Lower lobe of right lung (tissue), 2 donors: ENCODE data around the gene YAP1. TPM values are rescaled to one million over a fixed set of nuclear protein-coding genes. Genes with fewer than 3 reads are reported as not detected.

Experiments used
- ATAC-seq, 2 donors: fragments of 200-7000 bp; cut with Tn5 transposase; one replicate each; pipeline ENCODE4 v1.9.1; 2020 to 2022; ENCODE audit warnings: mild to moderate bottlenecking in 2 of 2, moderate library complexity in 2 of 2
- DNase-seq: peaks from one replicate; pipeline ENCODE4 v3.0.0-alpha.2; 2020
- H3K27ac ChIP-seq: fragments of 200-600 bp; one replicate; pipeline ENCODE4 v1.8.0; 2022
- H3K27me3 ChIP-seq: fragments of 200-600 bp; one replicate; pipeline ENCODE4 v1.8.0; 2022; ENCODE audit warnings: low read depth
- H3K36me3 ChIP-seq: fragments of 200-600 bp; one replicate; pipeline ENCODE4 v1.8.0; 2022; ENCODE audit warnings: mild to moderate bottlenecking
- H3K4me1 ChIP-seq: fragments of 200-600 bp; one replicate; pipeline ENCODE4 v1.8.0; 2022
- H3K4me3 ChIP-seq: fragments of 200-600 bp; one replicate; pipeline ENCODE4 v1.8.0; 2022; ENCODE audit warnings: mild to moderate bottlenecking
- H3K9me3 ChIP-seq: fragments of 200-600 bp; one replicate; pipeline ENCODE4 v1.8.0; 2022
- intact Hi-C: fragments of 100-400 bp; cut with DNase I; formaldehyde crosslinking; loops from one replicate; pipeline ENCODE4 v1.11.0; 2022
- total RNA-seq: library from RNA; stranded (reverse); fragmentation: NEBNext Ultra II Directional; extraction: Animal tissue kit (Norgen Biotek cat#: 25700); gene quantifications from one replicate; pipeline ENCODE4 v1.2.1, GENCODE V29; 2021
- TF ChIP-seq, protein P1 (sequence below): fragments of 200-600 bp; IDR thresholded peaks from one replicate; pipeline ENCODE4 v1.8.0; 2022; ENCODE audit warnings: antibody characterized with exemption, mild to moderate bottlenecking
- donor health status: DM: no; HTN: yes; CAD: no; lungs with severe emphysema.

The YAP1 gene
- total RNA-seq, 1 donor from 2014 or later: 105 TPM

DNA sequence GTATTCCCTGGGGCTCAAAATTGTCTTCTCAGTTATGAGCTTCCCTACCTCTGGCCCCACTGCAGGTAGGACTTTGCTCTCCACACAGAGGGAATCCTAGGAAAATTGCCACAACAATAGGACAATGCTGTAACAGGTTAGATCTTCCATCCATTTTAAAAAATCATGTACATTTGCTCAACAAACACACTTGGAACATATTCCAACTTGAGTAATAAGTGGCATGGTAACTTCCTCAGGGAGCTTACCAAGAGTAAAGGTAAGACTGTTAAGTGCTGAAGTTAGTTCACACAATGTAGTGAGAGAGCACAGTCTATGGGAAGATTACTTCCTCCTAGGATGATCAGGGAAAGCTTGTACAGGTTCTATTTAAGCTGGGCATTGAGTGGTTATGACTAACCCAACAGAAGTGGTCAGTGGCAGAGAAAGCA, 128.2 kb downstream of the YAP1 start:
- DNase-seq: no peak

DNA sequence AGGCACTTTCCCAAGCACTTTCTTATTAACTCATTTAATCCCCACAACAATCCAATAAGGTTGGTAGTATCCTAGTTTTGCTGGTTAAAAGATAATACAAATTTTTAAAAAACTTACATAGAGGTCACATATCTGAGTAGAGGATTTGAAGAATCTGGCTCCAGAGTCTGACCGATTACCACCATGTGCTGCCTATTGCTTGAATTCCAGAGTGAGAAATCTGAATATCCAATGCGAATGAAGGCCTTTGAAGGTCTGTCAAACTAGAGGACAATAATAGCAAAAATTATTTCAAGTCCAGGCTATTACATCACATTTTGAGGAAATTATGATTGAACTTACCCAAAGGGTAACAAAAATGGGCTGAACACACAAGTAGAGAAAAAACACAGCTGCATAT, 129.2 kb downstream of the YAP1 start:
- H3K4me1 ChIP-seq: peaks cover 14% of the 10 kb centered on the region
- TF ChIP-seq, protein P1, sequence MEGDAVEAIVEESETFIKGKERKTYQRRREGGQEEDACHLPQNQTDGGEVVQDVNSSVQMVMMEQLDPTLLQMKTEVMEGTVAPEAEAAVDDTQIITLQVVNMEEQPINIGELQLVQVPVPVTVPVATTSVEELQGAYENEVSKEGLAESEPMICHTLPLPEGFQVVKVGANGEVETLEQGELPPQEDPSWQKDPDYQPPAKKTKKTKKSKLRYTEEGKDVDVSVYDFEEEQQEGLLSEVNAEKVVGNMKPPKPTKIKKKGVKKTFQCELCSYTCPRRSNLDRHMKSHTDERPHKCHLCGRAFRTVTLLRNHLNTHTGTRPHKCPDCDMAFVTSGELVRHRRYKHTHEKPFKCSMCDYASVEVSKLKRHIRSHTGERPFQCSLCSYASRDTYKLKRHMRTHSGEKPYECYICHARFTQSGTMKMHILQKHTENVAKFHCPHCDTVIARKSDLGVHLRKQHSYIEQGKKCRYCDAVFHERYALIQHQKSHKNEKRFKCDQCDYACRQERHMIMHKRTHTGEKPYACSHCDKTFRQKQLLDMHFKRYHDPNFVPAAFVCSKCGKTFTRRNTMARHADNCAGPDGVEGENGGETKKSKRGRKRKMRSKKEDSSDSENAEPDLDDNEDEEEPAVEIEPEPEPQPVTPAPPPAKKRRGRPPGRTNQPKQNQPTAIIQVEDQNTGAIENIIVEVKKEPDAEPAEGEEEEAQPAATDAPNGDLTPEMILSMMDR: no peak
- DNase-seq (no peak), ATAC-seq (no peak)
- no peaks in the 10 kb centered on the region for H3K9me3 ChIP-seq
- intact Hi-C loops: no loop called here
- H3K27ac ChIP-seq: no peak overlapping the region
- no peaks in the 10 kb centered on the region for H3K27me3 ChIP-seq
- H3K36me3 ChIP-seq: no peaks in the 10 kb centered on the region
- no peak overlapping the region for H3K4me3 ChIP-seq

More for the DNA sequence above, 128.2 kb downstream of the YAP1 start:
- peaks cover 8% of the 10 kb centered on the region for H3K36me3 ChIP-seq
- H3K9me3 ChIP-seq: no peaks in the 10 kb centered on the region
- TF ChIP-seq, protein P1: no peak
- H3K27me3 ChIP-seq: no peaks in the 10 kb centered on the region
- peaks cover 14% of the 10 kb centered on the region for H3K4me1 ChIP-seq
- peak; percentile 41 to 44 for ATAC-seq
- intact Hi-C loops: no loop called here
- H3K27ac ChIP-seq: no peak overlapping the region
- no peak overlapping the region for H3K4me3 ChIP-seq

DNA sequence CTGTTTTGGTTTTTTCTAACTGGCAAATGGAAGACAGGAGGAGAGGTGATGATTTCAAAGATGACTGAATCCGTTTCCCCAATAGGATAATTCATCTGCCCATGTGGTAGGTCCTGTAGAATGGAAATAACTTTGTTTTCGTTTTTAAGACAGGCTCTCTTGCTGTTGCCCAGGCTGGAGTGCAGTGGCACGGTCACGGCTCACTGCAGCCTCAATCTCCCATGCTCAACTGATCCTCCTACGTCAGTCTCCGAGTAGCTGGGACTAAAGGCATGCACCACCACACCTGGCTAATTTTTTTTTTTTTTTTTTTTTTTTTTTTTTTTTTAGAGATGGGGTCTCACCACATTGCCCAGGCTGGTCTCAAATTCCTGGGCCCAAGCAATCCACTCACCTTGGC, 129.7 kb downstream of the YAP1 start:
- H3K27me3 ChIP-seq: no peaks in the 10 kb centered on the region
- intact Hi-C loops: no loop called here
- peaks cover 14% of the 10 kb centered on the region for H3K4me1 ChIP-seq
- H3K36me3 ChIP-seq: no peaks in the 10 kb centered on the region
- H3K27ac ChIP-seq: no peak overlapping the region
- TF ChIP-seq, protein P1: no peak
- no peaks in the 10 kb centered on the region for H3K9me3 ChIP-seq
- ATAC-seq (no peak), DNase-seq (no peak)
- no peak overlapping the region for H3K4me3 ChIP-seq

DNA sequence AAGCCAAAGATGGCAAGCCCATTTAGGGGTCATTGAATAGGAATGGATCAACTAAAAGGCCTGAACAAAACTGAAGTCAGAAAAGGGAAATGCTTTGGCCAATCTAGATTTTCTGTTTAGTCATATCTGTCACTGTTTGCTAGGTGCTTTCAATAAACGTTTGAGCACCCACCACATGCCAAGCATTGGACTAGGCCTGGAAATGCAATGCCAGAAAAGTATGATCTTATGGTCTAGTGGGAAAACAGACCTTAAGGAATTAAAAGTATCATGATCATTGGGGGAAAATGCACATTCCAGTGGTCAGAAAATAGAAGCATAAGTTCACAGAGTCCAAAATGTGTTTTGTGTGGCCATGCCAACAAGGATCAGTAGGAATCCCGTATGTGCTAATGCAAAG, 130.3 kb downstream of the YAP1 start:
- H3K9me3 ChIP-seq: no peaks in the 10 kb centered on the region
- no peak overlapping the region for H3K27ac ChIP-seq
- H3K36me3 ChIP-seq: no peaks in the 10 kb centered on the region
- ATAC-seq: no peak
- no peaks in the 10 kb centered on the region for H3K27me3 ChIP-seq
- no peak for DNase-seq
- no peak overlapping the region for H3K4me3 ChIP-seq
- intact Hi-C loops: no loop called here
- H3K4me1 ChIP-seq: peaks cover 14% of the 10 kb centered on the region
- TF ChIP-seq, protein P1: no peak

DNA sequence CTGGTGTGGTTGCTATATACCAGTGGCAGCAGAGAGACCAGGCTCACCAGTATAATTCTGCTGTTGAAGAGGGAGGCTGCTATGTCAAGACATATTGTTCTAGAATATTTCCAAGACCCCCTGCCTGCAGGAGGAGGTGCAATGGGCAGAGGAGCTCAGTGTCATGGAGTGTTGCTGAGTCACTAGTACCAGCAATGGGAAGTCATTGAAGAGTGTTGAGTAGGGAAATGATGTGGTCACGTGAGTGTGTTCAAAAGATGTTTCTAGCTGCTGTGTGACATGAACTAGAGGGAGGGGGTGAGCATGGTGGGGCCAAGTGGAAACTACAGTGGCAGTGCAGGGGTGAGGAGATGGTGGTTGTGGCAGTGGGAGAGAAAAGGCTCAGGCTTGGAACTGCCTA, 130.8 kb downstream of the YAP1 start:
- H3K27me3 ChIP-seq: no peaks in the 10 kb centered on the region
- TF ChIP-seq, protein P1: no peak
- intact Hi-C loops: no loop called here
- H3K4me3 ChIP-seq: no peak overlapping the region
- no peak for DNase-seq
- no peaks in the 10 kb centered on the region for H3K9me3 ChIP-seq
- peaks cover 14% of the 10 kb centered on the region for H3K4me1 ChIP-seq
- peak; percentile 2 to 10 for ATAC-seq
- no peak overlapping the region for H3K27ac ChIP-seq
- no peaks in the 10 kb centered on the region for H3K36me3 ChIP-seq

DNA sequence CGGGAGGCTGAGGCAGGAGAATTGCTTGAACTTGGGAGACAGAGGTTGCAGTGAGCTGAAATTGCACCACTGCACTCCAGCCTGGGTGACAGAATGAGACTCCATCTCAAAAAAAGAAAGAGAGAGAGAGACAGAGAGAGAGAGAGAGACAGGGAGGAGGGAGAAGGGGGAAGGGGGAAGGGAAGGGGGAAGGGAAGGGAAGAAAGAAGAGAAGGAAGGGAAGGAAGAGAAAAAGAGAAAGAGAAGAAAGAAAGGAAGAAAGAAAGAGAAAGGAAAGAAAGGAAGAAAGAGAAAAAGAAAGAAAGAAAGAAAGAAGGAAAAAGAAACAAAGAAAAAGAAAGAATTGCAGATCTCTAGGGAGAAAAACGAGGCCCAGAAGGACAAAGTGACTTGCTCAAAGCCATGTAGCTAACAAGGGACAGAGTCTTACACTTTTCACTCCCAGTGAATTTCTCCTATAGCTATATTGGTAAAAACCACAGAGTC, 133.2 kb downstream of the YAP1 start:
- ATAC-seq (no peak), DNase-seq (no peak)
- H3K36me3 ChIP-seq: no peaks in the 10 kb centered on the region
- H3K27me3 ChIP-seq: no peaks in the 10 kb centered on the region
- H3K4me3 ChIP-seq: no peak overlapping the region
- peaks cover 14% of the 10 kb centered on the region for H3K4me1 ChIP-seq
- no peak overlapping the region for H3K27ac ChIP-seq
- H3K9me3 ChIP-seq: no peaks in the 10 kb centered on the region
- TF ChIP-seq, protein P1: no peak
- intact Hi-C loops: no loop called here
